ENCODE data around the gene CCDC50. TPM values are rescaled to one million over a fixed set of nuclear protein-coding genes. Genes with fewer than 3 reads are reported as not detected.

CCDC50 gene
- total RNA-seq, 2 donors from 2014 or later: 41.8 to 48.6 TPM

- H3K27me3 Mint-ChIP-seq (ENCODE audit: insufficient read depth): no peaks in the 10 kb centered on the region
- H3K4me3 ChIP-seq (ENCODE audit: low read length): no peak overlapping the region
- H3K27ac ChIP-seq (ENCODE audit: low read depth, low read length): no peak overlapping the region
- no peak for TF ChIP-seq CTCF (conservative IDR thresholded peaks at IDR 0.05)
- no peaks in the 10 kb centered on the region for H3K9me3 Mint-ChIP-seq
- no peak for DNase-seq
- H3K4me3 Mint-ChIP-seq: no peak overlapping the region
- H3K9ac ChIP-seq (ENCODE audit: extremely low read depth, low read length, poor library complexity, severe bottlenecking): no peak overlapping the region
- peaks cover 31% of the 10 kb centered on the region for H3K4me1 Mint-ChIP-seq
- no peak overlapping the region for H3K27ac Mint-ChIP-seq
- no peaks in the 10 kb centered on the region for H3K4me1 ChIP-seq (ENCODE audit: control insufficient read depth, insufficient read depth, low read length)
- no peaks in the 10 kb centered on the region for H3K36me3 ChIP-seq (ENCODE audit: control insufficient read depth, insufficient read depth, low read length)
- H3K27me3 ChIP-seq (ENCODE audit: control insufficient read depth, insufficient read depth, low read length, poor library complexity, severe bottlenecking): no peaks in the 10 kb centered on the region
- 55% methylated on average over 2 of the region's 2 CpGs; no CpG with 5 or more reads in 1 of the 2 experiments for WGBS, 2 experiments (ENCODE audit: insufficient coverage in 1 of 2, insufficient read length in 1 of 2)
- H3K9me3 ChIP-seq (ENCODE audit: control insufficient read depth, low read length): no peaks in the 10 kb centered on the region
- no peaks in the 10 kb centered on the region for H3K36me3 Mint-ChIP-seq (ENCODE audit: low read depth)
These were observed 11.2 kb downstream of the CCDC50 start for GRCh38 chr3:191340351-191340750.

GRCh38 chr3:191340966-191341365, 11.8 kb downstream of the CCDC50 start:
- WGBS, 2 experiments (ENCODE audit: insufficient coverage in 1 of 2, insufficient read length in 1 of 2): 100% methylated on average over 1 of the region's 1 CpG; no CpG with 5 or more reads in 1 of the 2 experiments
- H3K9me3 Mint-ChIP-seq: no peaks in the 10 kb centered on the region
- no peaks in the 10 kb centered on the region for H3K27me3 Mint-ChIP-seq (ENCODE audit: insufficient read depth)
- H3K27me3 ChIP-seq (ENCODE audit: control insufficient read depth, insufficient read depth, low read length, poor library complexity, severe bottlenecking): no peaks in the 10 kb centered on the region
- H3K27ac ChIP-seq (ENCODE audit: low read depth, low read length): no peak overlapping the region
- no peaks in the 10 kb centered on the region for H3K36me3 Mint-ChIP-seq (ENCODE audit: low read depth)
- no peaks in the 10 kb centered on the region for H3K36me3 ChIP-seq (ENCODE audit: control insufficient read depth, insufficient read depth, low read length)
- DNase-seq: no peak
- no peak overlapping the region for H3K4me3 ChIP-seq (ENCODE audit: low read length)
- no peak for TF ChIP-seq CTCF (conservative IDR thresholded peaks at IDR 0.05)
- no peak overlapping the region for H3K9ac ChIP-seq (ENCODE audit: extremely low read depth, low read length, poor library complexity, severe bottlenecking)
- no peaks in the 10 kb centered on the region for H3K4me1 ChIP-seq (ENCODE audit: control insufficient read depth, insufficient read depth, low read length)
- H3K4me3 Mint-ChIP-seq: no peak overlapping the region
- H3K4me1 Mint-ChIP-seq: peaks cover 24% of the 10 kb centered on the region
- no peaks in the 10 kb centered on the region for H3K9me3 ChIP-seq (ENCODE audit: control insufficient read depth, low read length)
- no peak overlapping the region for H3K27ac Mint-ChIP-seq

GRCh38 chr3:191342006-191342405, 12.8 kb downstream of the CCDC50 start:
- no peaks in the 10 kb centered on the region for H3K4me1 ChIP-seq (ENCODE audit: control insufficient read depth, insufficient read depth, low read length)
- 93 to 100% methylated on average over 1 to 2 of the region's 2 CpGs for WGBS, 2 experiments (ENCODE audit: insufficient coverage in 1 of 2, insufficient read length in 1 of 2)
- Mint-ChIP-seq H3K4me3 (no peak overlapping the region), H3K9me3 (no peaks in the 10 kb centered on the region), H3K27me3 (ENCODE audit: insufficient read depth) (no peaks in the 10 kb centered on the region), H3K36me3 (ENCODE audit: low read depth) (no peaks in the 10 kb centered on the region), H3K4me1 (peaks cover 24% of the 10 kb centered on the region), H3K27ac (no peak overlapping the region)
- TF ChIP-seq CTCF (conservative IDR thresholded peaks at IDR 0.05): no peak
- DNase-seq: no peak
- H3K9ac ChIP-seq (ENCODE audit: extremely low read depth, low read length, poor library complexity, severe bottlenecking): no peak overlapping the region
- H3K4me3 ChIP-seq (ENCODE audit: low read length): no peak overlapping the region
- no peak overlapping the region for H3K27ac ChIP-seq (ENCODE audit: low read depth, low read length)
- H3K27me3 ChIP-seq (ENCODE audit: control insufficient read depth, insufficient read depth, low read length, poor library complexity, severe bottlenecking): no peaks in the 10 kb centered on the region
- H3K36me3 ChIP-seq (ENCODE audit: control insufficient read depth, insufficient read depth, low read length): no peaks in the 10 kb centered on the region
- no peaks in the 10 kb centered on the region for H3K9me3 ChIP-seq (ENCODE audit: control insufficient read depth, low read length)
